Erythroblast (primary cell): Measurements from ENCODE around the gene MLIP.

Source experiments
- DNase-seq, 2 experiments: peaks; one replicate each; lab custom pipeline; 2025; lab: John Stamatoyannopoulos, UW
- GATA1 ChIP-seq: IDR thresholded peaks from 2 replicates; pipeline ENCODE4 v1.6.1; 2011; ENCODE audit warnings: low read depth, mild to moderate bottlenecking, control low read depth, low read length, moderate library complexity
- POLR2A ChIP-seq: IDR thresholded peaks from 2 replicates; pipeline ENCODE4 v1.6.1; 2011; ENCODE audit warnings: mild to moderate bottlenecking, low read length

The MLIP gene

GRCh38 chr6:54085541-54085940 lies 25.7 kb upstream of the MLIP start:
- no peak for DNase-seq
- no peak for TF ChIP-seq POLR2A
- TF ChIP-seq GATA1 = no peak

- no peak for DNase-seq
- no peak for TF ChIP-seq GATA1
- no peak for TF ChIP-seq POLR2A
These were observed 24.8 kb upstream of the MLIP start for GRCh38 chr6:54086439-54086838.

GRCh38 chr6:54087721-54088120 lies 23.5 kb upstream of the MLIP start:
- TF ChIP-seq GATA1 (no peak), POLR2A (no peak)
- no peak for DNase-seq

- DNase-seq = no peak
- no peak for TF ChIP-seq GATA1
- no peak for TF ChIP-seq POLR2A
These were observed 17.8 kb upstream of the MLIP start for GRCh38 chr6:54093326-54093948.

- no peak for DNase-seq
- TF ChIP-seq GATA1 = no peak
- TF ChIP-seq POLR2A = no peak
These were observed 16.9 kb upstream of the MLIP start for GRCh38 chr6:54094293-54094692.

- TF ChIP-seq GATA1 = no peak
- no peak for TF ChIP-seq POLR2A
These were observed 16.5 kb upstream of the MLIP start for GRCh38 chr6:54094786-54095185.

GRCh38 chr6:54095723-54096122 lies 15.5 kb upstream of the MLIP start:
- no peak for DNase-seq
- TF ChIP-seq POLR2A = no peak

More at GRCh38 chr6:54094786-54095185, 16.5 kb upstream of the MLIP start:
- DNase-seq = no peak

GRCh38 chr6:54096811-54097210 lies 14.4 kb upstream of the MLIP start:
- DNase-seq = no peak
- TF ChIP-seq GATA1 (no peak), POLR2A (no peak)

- no peak for DNase-seq
- TF ChIP-seq POLR2A (no peak), GATA1 (no peak)
These were observed 13.5 kb upstream of the MLIP start for GRCh38 chr6:54097753-54098152.

- DNase-seq = no peak
- TF ChIP-seq GATA1 (no peak), POLR2A (no peak)
These were observed 12.7 kb upstream of the MLIP start for GRCh38 chr6:54098450-54099044.

- no peak for TF ChIP-seq POLR2A
- no peak for TF ChIP-seq GATA1
- DNase-seq = no peak
These were observed 12.0 kb upstream of the MLIP start for GRCh38 chr6:54099225-54099624.

GRCh38 chr6:54100411-54101006 lies 10.7 kb upstream of the MLIP start:
- TF ChIP-seq POLR2A (no peak), GATA1 (no peak)
- no peak for DNase-seq

GRCh38 chr6:54102238-54102637 lies 9.0 kb upstream of the MLIP start:
- no peak for DNase-seq
- TF ChIP-seq POLR2A (no peak), GATA1 (no peak)

- no peak for TF ChIP-seq GATA1
- no peak for TF ChIP-seq POLR2A
- no peak for DNase-seq
These were observed 7.7 kb upstream of the MLIP start for GRCh38 chr6:54103497-54103896.

GRCh38 chr6:54106727-54107126 lies 4.5 kb upstream of the MLIP start:
- no peak for TF ChIP-seq POLR2A
- no peak for TF ChIP-seq GATA1
- DNase-seq = no peak

GRCh38 chr6:54107470-54108090 lies 3.7 kb upstream of the MLIP start:
- TF ChIP-seq POLR2A (no peak), GATA1 (no peak)
- DNase-seq = no peak
